BLaER1 (cell line): Measurements from ENCODE around the gene CENPX.

Experiments
- H3K27ac ChIP-seq: shearing (Covaris generic); formaldehyde crosslinking; 2 replicates; pipeline ENCODE4 v1.8.1; 2022
- H3K27me3 ChIP-seq: shearing (Covaris generic); formaldehyde crosslinking; 2 replicates; pipeline ENCODE4 v1.8.1; 2022
- H3K36me3 ChIP-seq: shearing (Covaris generic); formaldehyde crosslinking; 2 replicates; pipeline ENCODE4 v1.8.1; 2022
- H3K4me1 ChIP-seq: shearing (Covaris generic); formaldehyde crosslinking; 2 replicates; pipeline ENCODE4 v1.8.1; 2022
- H3K4me2 ChIP-seq: shearing (Covaris generic); formaldehyde crosslinking; 2 replicates; pipeline ENCODE4 v1.8.1; 2022
- H3K4me3 ChIP-seq: shearing (Covaris generic); formaldehyde crosslinking; 2 replicates; pipeline ENCODE4 v1.8.1; 2022
- H3K9ac ChIP-seq: shearing (Covaris generic); formaldehyde crosslinking; 2 replicates; pipeline ENCODE4 v1.8.1; 2022
- H3K9me3 ChIP-seq: shearing (Covaris generic); formaldehyde crosslinking; 2 replicates; pipeline ENCODE4 v1.8.1; 2022
- H4K20me1 ChIP-seq: shearing (Covaris generic); formaldehyde crosslinking; 2 replicates; pipeline ENCODE4 v1.8.1; 2022
- Cebpa-rat ChIP-seq: shearing (Covaris generic); IDR thresholded peaks from 2 replicates; pipeline ENCODE4 v1.8.1; 2022

The CENPX gene

GRCh38 chr17:82007495-82008257 lies 15.0 kb downstream of the CENPX start:
- H4K20me1 ChIP-seq, result peaks cover 80% of the 10 kb centered on the region
- H3K9me3 ChIP-seq, result no peaks in the 10 kb centered on the region
- H3K4me1 ChIP-seq, result peaks cover 80% of the 10 kb centered on the region
- TF ChIP-seq Cebpa-rat, result no peak
- no peak overlapping the region for H3K27ac ChIP-seq
- peaks cover 28% of the 10 kb centered on the region for H3K27me3 ChIP-seq
- H3K9ac ChIP-seq, result no peak overlapping the region; the same call in 1 of the 2 replicates
- H3K4me2 ChIP-seq, result peak overlapping the region; percentile 70
- H3K36me3 ChIP-seq, result no peaks in the 10 kb centered on the region; the same call in 1 of the 2 replicates
- no peak overlapping the region for H3K4me3 ChIP-seq

GRCh38 chr17:82007228-82007494 lies 15.5 kb downstream of the CENPX start:
- Histone ChIP-seq H3K27ac (no peak overlapping the region), H3K4me3 (no peak overlapping the region), H3K4me2 (peak overlapping the region; percentile 70), H3K27me3 (peaks cover 23% of the 10 kb centered on the region), H3K4me1 (peaks cover 80% of the 10 kb centered on the region), H4K20me1 (peaks cover 77% of the 10 kb centered on the region), H3K9ac (no peak overlapping the region), H3K36me3 (no peaks in the 10 kb centered on the region; the same call in 1 of the 2 replicates), H3K9me3 (no peaks in the 10 kb centered on the region)
- no peak for TF ChIP-seq Cebpa-rat

GRCh38 chr17:82006468-82007227 lies 16.0 kb downstream of the CENPX start:
- no peaks in the 10 kb centered on the region; the same call in 1 of the 2 replicates for H3K36me3 ChIP-seq
- H3K9ac ChIP-seq, result no peak overlapping the region
- no peak overlapping the region for H3K4me3 ChIP-seq
- TF ChIP-seq Cebpa-rat, result no peak
- H3K4me1 ChIP-seq, result peaks cover 80% of the 10 kb centered on the region
- H3K27me3 ChIP-seq, result peaks cover 18% of the 10 kb centered on the region; the same call in 1 of the 2 replicates
- H3K27ac ChIP-seq, result no peak overlapping the region
- H3K4me2 ChIP-seq, result peak overlapping the region; percentile 70
- H4K20me1 ChIP-seq, result peaks cover 77% of the 10 kb centered on the region
- H3K9me3 ChIP-seq, result no peaks in the 10 kb centered on the region

- Histone ChIP-seq H3K9ac (no peak overlapping the region), H3K4me3 (no peak overlapping the region), H3K36me3 (no peaks in the 10 kb centered on the region; the same call in 1 of the 2 replicates), H3K27ac (no peak overlapping the region), H3K9me3 (no peaks in the 10 kb centered on the region), H4K20me1 (peaks cover 82% of the 10 kb centered on the region), H3K4me2 (peak overlapping the region; percentile 95), H3K27me3 (peaks cover 21% of the 10 kb centered on the region; the same call in 1 of the 2 replicates), H3K4me1 (peaks cover 81% of the 10 kb centered on the region)
- no peak for TF ChIP-seq Cebpa-rat
These were observed 16.9 kb downstream of the CENPX start for GRCh38 chr17:82005701-82006348.

GRCh38 chr17:82004517-82005455 lies 17.9 kb downstream of the CENPX start:
- Histone ChIP-seq H3K9me3 (no peaks in the 10 kb centered on the region), H3K36me3 (no peaks in the 10 kb centered on the region; the same call in 1 of the 2 replicates), H3K27ac (no peak overlapping the region), H3K4me3 (no peak overlapping the region), H3K9ac (no peak overlapping the region), H3K4me2 (peak overlapping the region; percentile 95), H3K27me3 (peaks cover 26% of the 10 kb centered on the region; the same call in 1 of the 2 replicates), H4K20me1 (peaks cover 92% of the 10 kb centered on the region), H3K4me1 (peaks cover 86% of the 10 kb centered on the region)
- no peak for TF ChIP-seq Cebpa-rat

- Histone ChIP-seq H3K4me1 (peaks cover 97% of the 10 kb centered on the region), H3K9me3 (no peaks in the 10 kb centered on the region), H3K4me3 (no peak overlapping the region), H3K4me2 (peak overlapping the region; percentile 95), H3K27me3 (peaks cover 28% of the 10 kb centered on the region; the same call in 1 of the 2 replicates), H3K27ac (peak overlapping the region; percentile 40), H3K9ac (no peak overlapping the region), H4K20me1 (peaks cover 96% of the 10 kb centered on the region), H3K36me3 (no peaks in the 10 kb centered on the region)
- no peak for TF ChIP-seq Cebpa-rat
These were observed 19.0 kb downstream of the CENPX start for GRCh38 chr17:82003411-82004381.

GRCh38 chr17:82001571-82002056 lies 21.1 kb downstream of the CENPX start:
- Histone ChIP-seq H3K36me3 (0 out of 2 replicates have a peak, but pooled peaks cover 5% of the 10 kb centered on the region), H3K9ac (no peak overlapping the region), H4K20me1 (peaks cover 81% of the 10 kb centered on the region), H3K27ac (no peak overlapping the region), H3K4me3 (peak overlapping the region; percentile 53; the same call in 1 of the 2 replicates), H3K27me3 (peaks cover 21% of the 10 kb centered on the region; the same call in 1 of the 2 replicates), H3K4me1 (peaks cover 84% of the 10 kb centered on the region), H3K9me3 (no peaks in the 10 kb centered on the region), H3K4me2 (peak overlapping the region; percentile 95)
- TF ChIP-seq Cebpa-rat, result no peak
